Fibroblast of mammary gland (primary cell): Measurements from ENCODE around the gene SELENOO.
A peak's percentile ranks its signal among the peaks of the same experiment; 100 is the strongest.

Experiments used
- DNase-seq: peaks from one replicate; pipeline ENCODE4 v3.0.0-alpha.2; 2010; ENCODE audit warnings: low read depth
- H3K4me3 ChIP-seq: 2 replicates; pipeline ENCODE4 v1.5.1; 2011; ENCODE audit warnings: low read depth, mild to moderate bottlenecking, low read length, moderate library complexity; ENCODE audit not compliant: control insufficient read depth
- TF ChIP-seq, protein P1 (sequence below): conservative IDR thresholded peaks from 2 replicates; pipeline ENCODE4 v1.5.1; 2011; ENCODE audit warnings: low read depth, low read length, inconsistent platforms; ENCODE audit not compliant: control insufficient read depth, insufficient read depth

The SELENOO gene

DNA sequence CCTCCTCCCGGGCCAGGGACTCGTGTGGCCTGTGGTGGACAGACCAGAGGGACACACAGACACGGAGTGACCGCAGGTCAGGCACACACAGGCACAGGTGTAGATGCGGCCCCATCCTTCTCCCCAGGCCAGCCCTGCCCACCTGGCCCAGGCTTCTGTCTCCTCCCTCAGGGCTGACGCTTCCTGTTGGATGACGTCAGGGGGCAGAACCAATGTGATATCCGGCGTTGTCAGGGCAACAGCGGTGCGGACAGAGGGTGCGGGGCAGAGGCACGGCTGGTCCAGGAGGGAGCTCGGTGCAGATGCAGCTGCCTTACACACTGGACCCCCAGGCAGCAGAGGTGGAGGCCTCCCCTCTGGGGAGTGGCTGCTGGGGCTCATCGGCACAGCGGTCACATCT is 46.9 kb downstream of the SELENOO start:
- H3K4me3 ChIP-seq = no peak overlapping the region
- TF ChIP-seq, protein P1, sequence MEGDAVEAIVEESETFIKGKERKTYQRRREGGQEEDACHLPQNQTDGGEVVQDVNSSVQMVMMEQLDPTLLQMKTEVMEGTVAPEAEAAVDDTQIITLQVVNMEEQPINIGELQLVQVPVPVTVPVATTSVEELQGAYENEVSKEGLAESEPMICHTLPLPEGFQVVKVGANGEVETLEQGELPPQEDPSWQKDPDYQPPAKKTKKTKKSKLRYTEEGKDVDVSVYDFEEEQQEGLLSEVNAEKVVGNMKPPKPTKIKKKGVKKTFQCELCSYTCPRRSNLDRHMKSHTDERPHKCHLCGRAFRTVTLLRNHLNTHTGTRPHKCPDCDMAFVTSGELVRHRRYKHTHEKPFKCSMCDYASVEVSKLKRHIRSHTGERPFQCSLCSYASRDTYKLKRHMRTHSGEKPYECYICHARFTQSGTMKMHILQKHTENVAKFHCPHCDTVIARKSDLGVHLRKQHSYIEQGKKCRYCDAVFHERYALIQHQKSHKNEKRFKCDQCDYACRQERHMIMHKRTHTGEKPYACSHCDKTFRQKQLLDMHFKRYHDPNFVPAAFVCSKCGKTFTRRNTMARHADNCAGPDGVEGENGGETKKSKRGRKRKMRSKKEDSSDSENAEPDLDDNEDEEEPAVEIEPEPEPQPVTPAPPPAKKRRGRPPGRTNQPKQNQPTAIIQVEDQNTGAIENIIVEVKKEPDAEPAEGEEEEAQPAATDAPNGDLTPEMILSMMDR = no peak
- DNase-seq = peak; percentile 60

DNA sequence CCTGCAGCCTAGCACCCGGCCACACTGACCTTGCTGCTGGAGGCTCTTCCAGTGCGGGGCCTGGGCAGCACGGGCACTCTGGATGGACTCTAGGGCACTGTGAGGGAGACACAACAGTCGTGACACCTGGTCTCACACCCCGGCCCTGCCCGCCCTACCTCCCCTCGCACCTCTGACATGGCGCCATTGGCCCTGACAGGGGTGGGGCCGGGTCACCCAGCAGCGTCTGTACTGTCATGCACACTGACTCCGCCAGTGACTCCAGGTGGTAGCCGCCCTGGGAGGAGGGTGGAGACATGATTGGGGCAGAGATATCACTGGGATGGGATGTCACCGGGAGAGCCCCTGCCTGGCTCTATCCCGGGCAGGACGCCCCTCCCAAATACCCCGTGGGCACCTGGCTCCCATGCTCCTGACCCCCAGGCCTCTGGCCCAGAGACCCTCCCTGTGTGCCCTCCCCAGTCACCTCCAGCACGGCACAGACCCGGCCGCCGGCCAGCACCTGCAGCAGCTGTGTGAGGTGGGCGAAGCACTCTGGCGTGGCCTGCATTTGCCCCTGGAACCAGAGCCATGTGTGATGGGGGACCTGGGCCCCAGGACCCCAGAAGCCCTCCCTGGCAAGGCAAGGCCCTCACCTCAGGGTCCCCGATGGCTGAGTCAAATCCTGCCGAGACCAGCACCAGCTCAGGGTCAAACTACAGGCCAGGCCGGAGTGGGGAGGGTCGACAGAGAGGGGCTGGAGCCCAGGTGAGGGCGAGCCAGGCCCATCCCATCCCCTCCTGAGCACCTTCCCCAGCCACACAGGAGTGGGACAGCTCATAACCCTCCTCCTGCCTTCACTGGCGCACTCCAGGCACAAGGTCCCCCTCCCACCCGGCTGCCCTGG is 47.6 kb downstream of the SELENOO start:
- TF ChIP-seq, protein P1 = no peak
- DNase-seq = no peak
- no peak overlapping the region for H3K4me3 ChIP-seq

DNA sequence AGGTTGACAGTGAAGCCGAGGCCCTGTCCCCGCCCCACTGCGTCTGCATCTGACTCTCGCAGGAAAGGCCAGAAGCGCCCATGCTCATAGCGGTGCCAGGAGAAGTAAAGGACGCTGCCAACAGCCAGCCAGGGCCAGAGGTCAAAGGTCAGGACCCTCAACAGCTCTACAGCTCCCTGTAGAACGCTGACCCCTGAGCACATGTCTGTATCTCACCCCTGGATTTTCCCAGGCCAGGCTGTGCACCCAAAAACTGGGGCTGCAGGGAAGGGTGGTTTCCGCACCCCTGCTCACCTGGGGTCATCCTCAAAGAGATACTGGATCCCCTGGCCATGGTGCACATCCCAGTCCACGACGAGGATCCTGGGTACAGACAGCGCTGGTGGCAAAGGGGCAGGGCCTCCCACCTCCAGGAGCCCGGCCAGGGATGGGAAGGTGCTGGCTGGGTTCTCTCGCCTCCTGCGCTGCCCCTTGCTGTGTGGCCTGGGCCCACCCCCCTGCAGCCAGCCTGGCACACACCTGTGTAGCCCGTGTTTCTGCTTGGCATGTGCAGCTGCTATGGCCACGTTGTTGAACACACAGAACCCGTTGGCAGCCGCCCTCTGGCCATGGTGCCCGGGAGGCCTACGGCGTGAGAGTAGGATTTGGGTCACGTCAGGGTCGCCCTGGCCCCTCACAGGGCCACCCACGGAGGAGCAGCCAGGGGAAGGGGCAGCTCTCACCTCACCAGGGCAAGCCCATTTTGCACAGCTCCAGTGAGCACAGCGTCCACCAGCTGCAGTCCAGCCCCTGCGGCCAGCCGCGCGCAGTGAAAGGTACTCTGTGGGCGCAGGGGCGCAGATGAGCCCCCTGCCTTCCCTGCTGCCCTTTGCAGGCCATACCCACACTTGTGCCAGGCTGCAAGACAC is 48.8 kb downstream of the SELENOO start:
- DNase-seq = no peak
- TF ChIP-seq, protein P1 = no peak
- H3K4me3 ChIP-seq = no peak overlapping the region

DNA sequence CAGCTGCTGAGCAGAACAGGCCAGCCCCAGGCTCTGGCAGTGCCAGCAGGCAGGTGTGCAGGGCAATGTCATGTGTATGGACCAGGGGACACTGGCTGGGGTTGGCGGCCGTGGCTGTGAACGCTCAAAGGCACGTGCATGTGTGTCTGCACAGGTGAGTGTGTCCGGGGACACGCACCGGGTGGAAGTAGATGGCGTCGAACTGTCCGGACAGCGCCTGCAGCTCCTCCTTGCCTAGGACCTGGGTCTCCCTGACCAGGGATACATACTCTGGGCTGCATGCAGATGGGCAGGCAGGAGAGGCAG is 49.4 kb downstream of the SELENOO start:
- no peak for DNase-seq
- H3K4me3 ChIP-seq = peak overlapping the region; percentile 66
- TF ChIP-seq, protein P1 = no peak

DNA sequence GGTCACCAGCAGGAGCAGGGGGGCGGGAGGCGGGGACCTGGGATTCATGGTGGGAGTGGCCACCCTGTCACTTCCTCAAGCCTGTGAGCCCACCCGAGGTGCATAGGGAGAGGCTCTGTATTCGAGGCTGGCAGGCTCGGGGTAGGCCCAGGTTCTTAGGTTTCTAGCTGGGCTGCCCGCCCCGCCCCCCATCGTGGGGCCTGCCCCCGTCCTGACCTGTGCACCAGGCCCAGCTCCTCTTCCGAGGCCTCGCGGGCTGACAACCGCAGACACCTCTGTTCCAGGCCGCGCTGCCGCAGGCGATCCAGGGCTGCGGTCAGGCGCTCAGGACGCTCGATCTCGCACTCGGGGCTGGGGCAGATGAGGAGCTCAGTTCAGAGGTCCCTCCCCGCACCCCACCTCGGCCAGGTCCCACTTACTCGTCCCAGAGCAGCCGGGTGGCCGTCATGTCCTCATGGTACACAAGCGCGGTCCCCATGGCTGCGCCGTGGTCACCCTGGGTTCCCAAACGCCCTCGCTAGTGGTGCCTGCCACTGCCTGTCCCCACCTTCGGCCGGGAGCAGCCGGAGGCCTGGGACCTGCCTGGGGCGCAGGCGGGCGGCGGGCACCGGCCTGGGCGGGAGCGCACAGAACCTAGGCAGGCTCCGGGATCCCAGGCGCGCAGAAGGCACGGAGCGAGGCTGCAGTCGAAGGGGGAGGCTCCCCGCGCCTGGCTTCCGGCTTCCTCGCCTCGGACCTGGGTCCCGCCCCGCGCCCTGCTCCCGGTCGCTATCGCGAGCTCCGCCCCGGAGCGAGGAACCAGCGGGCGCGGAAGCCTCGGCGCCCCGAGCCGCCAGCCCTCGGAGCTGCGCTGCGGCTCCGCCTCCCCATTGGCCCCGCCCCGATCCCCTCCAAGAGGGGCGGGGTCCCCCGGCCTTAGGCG is 50.0 kb downstream of the SELENOO start, which contains the start of gene HDAC10:
Gene HDAC10 (minus strand): TSS at position 711 of the 922 bp plus-strand sequence. CDS start 233 bp downstream, at position 478.
- DNase-seq = peak; percentile 69
- peak within 1 kb of the TSS; percentile 66 for H3K4me3 ChIP-seq

More for the DNA sequence above, 50.0 kb downstream of the SELENOO start, which contains the start of gene HDAC10:
- TF ChIP-seq, protein P1 = no peak
